ENCODE results near the gene TLL2.

The TLL2 gene

GRCh38 chr10:96462606-96463151 is 51.0 kb downstream of the TLL2 start:
- TF ChIP-seq TAF1 (IDR thresholded peaks at IDR 0.05; ENCODE audit: borderline replicate concordance, insufficient read depth, low read length): no peak
- TF ChIP-seq POLR2AphosphoS5 (IDR thresholded peaks at IDR 0.05; ENCODE audit: low read depth, low read length): no peak
- TF ChIP-seq REST (IDR thresholded peaks at IDR 0.05; ENCODE audit: insufficient read depth in 1 of 2, low read depth in 2 of 2, low read length in 2 of 2): no peak
- no peak for TF ChIP-seq FOXP2 (optimal IDR thresholded peaks at IDR 0.05; ENCODE audit: borderline replicate concordance, extremely low read depth, extremely low read length, insufficient read depth)
- TF ChIP-seq SIN3A (IDR thresholded peaks at IDR 0.05; ENCODE audit: borderline replicate concordance, insufficient read depth, low read length): no peak

- TF ChIP-seq FOXP2 (optimal IDR thresholded peaks at IDR 0.05; ENCODE audit: borderline replicate concordance, extremely low read depth, extremely low read length, insufficient read depth) (no peak), TAF1 (IDR thresholded peaks at IDR 0.05; ENCODE audit: borderline replicate concordance, insufficient read depth, low read length) (no peak), REST (IDR thresholded peaks at IDR 0.05; ENCODE audit: insufficient read depth in 1 of 2, low read depth in 2 of 2, low read length in 2 of 2) (no peak), SIN3A (IDR thresholded peaks at IDR 0.05; ENCODE audit: borderline replicate concordance, insufficient read depth, low read length) (no peak), POLR2AphosphoS5 (IDR thresholded peaks at IDR 0.05; ENCODE audit: low read depth, low read length) (no peak)
Observed at GRCh38 chr10:96460316-96460715, 53.4 kb downstream of the TLL2 start.

- TF ChIP-seq FOXP2 (optimal IDR thresholded peaks at IDR 0.05; ENCODE audit: borderline replicate concordance, extremely low read depth, extremely low read length, insufficient read depth): no peak
Observed at GRCh38 chr10:96457341-96457740, 56.4 kb downstream of the TLL2 start.

GRCh38 chr10:96456296-96456840 is 57.4 kb downstream of the TLL2 start:
- no peak for TF ChIP-seq POLR2AphosphoS5 (IDR thresholded peaks at IDR 0.05; ENCODE audit: low read depth, low read length)
- TF ChIP-seq REST (IDR thresholded peaks at IDR 0.05; ENCODE audit: insufficient read depth in 1 of 2, low read depth in 2 of 2, low read length in 2 of 2): no peak
- no peak for TF ChIP-seq SIN3A (IDR thresholded peaks at IDR 0.05; ENCODE audit: borderline replicate concordance, insufficient read depth, low read length)
- no peak for TF ChIP-seq FOXP2 (optimal IDR thresholded peaks at IDR 0.05; ENCODE audit: borderline replicate concordance, extremely low read depth, extremely low read length, insufficient read depth)
- no peak for TF ChIP-seq TAF1 (IDR thresholded peaks at IDR 0.05; ENCODE audit: borderline replicate concordance, insufficient read depth, low read length)

- TF ChIP-seq TAF1 (IDR thresholded peaks at IDR 0.05; ENCODE audit: borderline replicate concordance, insufficient read depth, low read length): no peak
- no peak for TF ChIP-seq SIN3A (IDR thresholded peaks at IDR 0.05; ENCODE audit: borderline replicate concordance, insufficient read depth, low read length)
- TF ChIP-seq FOXP2 (optimal IDR thresholded peaks at IDR 0.05; ENCODE audit: borderline replicate concordance, extremely low read depth, extremely low read length, insufficient read depth): no peak
- no peak for TF ChIP-seq POLR2AphosphoS5 (IDR thresholded peaks at IDR 0.05; ENCODE audit: low read depth, low read length)
- TF ChIP-seq REST (IDR thresholded peaks at IDR 0.05; ENCODE audit: insufficient read depth in 1 of 2, low read depth in 2 of 2, low read length in 2 of 2): no peak
Observed at GRCh38 chr10:96453856-96454583, 59.7 kb downstream of the TLL2 start.
